Activated T-cell treated with anti-CD3 and anti-CD28 coated beads, Interleukin-2, amount 50 U/mL, for 72 hours (primary cell): Measurements from ENCODE around the gene GNMT. TPM values are rescaled to one million over a fixed set of nuclear protein-coding genes. Genes with fewer than 3 reads are reported as not detected.

Source experiments
- ATAC-seq, 2 donors: fragments of 150-1000 bp; cut with Tn5 transposase; replicated peaks in 1 of 2; 2 replicates each; pipeline ENCODE4 v1.10.0; 2021; ENCODE audit warnings: moderate library complexity in 2 of 2, mild to moderate bottlenecking in 1 of 2
- DNase-seq, 2 donors: peaks; one replicate each; pipeline ENCODE4 v3.0.0; 2021 to 2022; ENCODE audit warnings: mixed read lengths in 1 of 2
- H3K27ac Mint-ChIP-seq: one replicate; pipeline ENCODE4 v1.8.0; 2022; ENCODE audit warnings: mild to moderate bottlenecking, moderate library complexity, mixed read lengths
- H3K27me3 Mint-ChIP-seq: one replicate; pipeline ENCODE4 v1.8.0; 2022; ENCODE audit warnings: low read depth, mixed read lengths
- H3K36me3 Mint-ChIP-seq, 2 donors: one replicate each; pipeline ENCODE4 v1.8.0; 2022; ENCODE audit warnings: mixed read lengths in 2 of 2, mild to moderate bottlenecking in 1 of 2; ENCODE audit not compliant: insufficient read depth in 2 of 2
- H3K4me1 Mint-ChIP-seq: one replicate; pipeline ENCODE4 v1.8.0; 2022; ENCODE audit warnings: low read depth, mixed read lengths
- H3K4me3 Mint-ChIP-seq, 2 donors: one replicate each; pipeline ENCODE4 v1.8.0; 2022; ENCODE audit warnings: mild to moderate bottlenecking in 2 of 2, mixed read lengths in 2 of 2, moderate library complexity in 2 of 2
- H3K9me3 Mint-ChIP-seq, 2 donors: one replicate each; pipeline ENCODE4 v1.8.0; 2022; ENCODE audit warnings: mixed read lengths in 2 of 2
- total RNA-seq, 2 donors: library from RNA; stranded (reverse); gene quantifications; one replicate each; pipeline ENCODE4 v1.2.3, GENCODE V29; 2022

Gene GNMT
- total RNA-seq, 2 donors from 2014 or later: 0.69 to 0.70 TPM

DNA sequence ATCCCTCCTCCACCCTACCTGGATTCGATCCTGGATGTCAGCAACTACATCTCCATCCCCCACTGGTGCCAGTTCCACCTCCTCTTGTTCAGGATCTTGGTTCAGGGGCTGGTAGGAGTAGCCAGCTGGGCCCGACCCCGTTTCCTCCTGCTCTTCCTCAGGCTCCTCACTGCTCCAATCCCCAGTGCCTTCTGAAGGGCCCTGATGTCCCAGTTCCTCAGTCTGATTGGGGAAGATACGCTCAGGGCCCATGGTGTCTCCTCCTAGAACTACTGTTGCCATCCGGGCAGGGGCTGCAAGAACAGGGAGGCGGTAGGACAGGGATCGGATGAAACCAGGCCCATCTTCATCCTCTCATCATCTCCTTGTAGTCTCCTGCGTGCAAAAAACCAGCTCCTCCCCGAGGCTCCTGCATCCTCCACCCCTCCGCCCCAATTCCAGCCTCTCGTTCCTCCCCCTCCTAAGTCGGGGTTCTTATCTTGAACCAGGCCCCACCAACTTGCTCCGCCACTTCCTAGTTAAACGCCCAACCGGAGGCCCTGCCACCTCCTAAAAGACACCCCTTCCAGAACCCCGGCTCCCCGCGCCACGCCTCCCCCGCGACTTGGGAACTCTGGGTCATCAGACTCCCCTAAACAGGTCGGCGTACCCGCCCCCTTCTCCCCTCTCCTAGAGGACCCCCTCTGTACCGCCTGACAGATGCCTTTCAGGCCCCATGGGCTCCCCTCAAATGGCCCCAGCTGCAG is 52.7 kb downstream of the GNMT start:
- ATAC-seq (peak in 1 of 2 donors; percentile 27), DNase-seq (no peak)
- Mint-ChIP-seq H3K4me1 (peaks cover 65% of the 10 kb centered on the region), H3K36me3 (peaks cover 9 to 16% of the 10 kb centered on the region in 2 donors), H3K4me3 (peak overlapping the region; percentile 94 to 99), H3K27me3 (no peaks in the 10 kb centered on the region), H3K27ac (peak overlapping the region; percentile 70), H3K9me3 (no peaks in the 10 kb centered on the region)

Other genes with a start within 250 kb of the GNMT start
- under 1 TPM in 1 of 2 donors, not detected in 1; 0.14 TPM for gene PRPH2, start 238.2 kb upstream of the GNMT start, total RNA-seq
- 10 to 100 TPM; 24.3 to 25.3 TPM for gene TBCC, start 214.7 kb upstream of the GNMT start, total RNA-seq
- gene BICRAL, start 178.7 kb upstream of the GNMT start, total RNA-seq: 10 to 100 TPM; 21.9 to 24.4 TPM
- gene RPL7L1, start 81.1 kb upstream of the GNMT start, total RNA-seq: 100 to 1,000 TPM; 116 to 117 TPM
- not detected for gene PTCRA, start 44.7 kb upstream of the GNMT start, total RNA-seq
- 10 to 100 TPM; 37.3 to 46.1 TPM for gene CNPY3, start 31.3 kb upstream of the GNMT start, total RNA-seq
- 10 to 100 TPM; 28.0 to 31.5 TPM for gene PEX6, start 18.4 kb downstream of the GNMT start, total RNA-seq
- 10 to 100 TPM; 51.3 to 60.5 TPM for gene PPP2R5D, start 23.8 kb downstream of the GNMT start, total RNA-seq
- 10 to 100 TPM; 42.1 to 53.7 TPM for gene MEA1, start 53.2 kb downstream of the GNMT start, total RNA-seq
- 10 to 100 TPM; 62.5 to 68.9 TPM for gene KLHDC3, start 53.5 kb downstream of the GNMT start, total RNA-seq
- gene RRP36, start 60.9 kb downstream of the GNMT start, total RNA-seq: 10 to 100 TPM; 43.4 to 54.2 TPM
- gene CUL7, start 93.1 kb downstream of the GNMT start, total RNA-seq: 10 to 100 TPM; 16.8 to 19.7 TPM
- 10 to 100 TPM; 85.0 to 85.7 TPM for gene MRPL2, start 98.7 kb downstream of the GNMT start, total RNA-seq
- gene KLC4, start 98.9 kb downstream of the GNMT start, total RNA-seq: 10 to 100 TPM; 36.9 to 37.4 TPM
- gene PTK7, start 115.6 kb downstream of the GNMT start, total RNA-seq: 1 to 10 TPM; 2.8 to 7.8 TPM
- 10 to 100 TPM; 44.2 to 46.1 TPM for gene SRF, start 210.5 kb downstream of the GNMT start, total RNA-seq
- gene CUL9, start 221.4 kb downstream of the GNMT start, total RNA-seq: 10 to 100 TPM; 60.7 to 62.0 TPM